Stimulated activated CD8-positive, alpha-beta memory T cell treated with anti-CD3 and anti-CD28 coated beads, Interleukin-7, amount 100 ng/mL, for 4 hours (primary cell): ENCODE data around the gene FMN1.
"Not testable (repeated sequence)": the region's sequence is repeated elsewhere in the genome, so short reads cannot be mapped to it uniquely, and the experiment has no call there.

Experiments used
- DNase-seq, 2 donors: peaks; one replicate each; pipeline ENCODE4 v3.0.0-alpha.2; 2020; ENCODE audit warnings: low read depth in 2 of 2

FMN1 gene

DNA sequence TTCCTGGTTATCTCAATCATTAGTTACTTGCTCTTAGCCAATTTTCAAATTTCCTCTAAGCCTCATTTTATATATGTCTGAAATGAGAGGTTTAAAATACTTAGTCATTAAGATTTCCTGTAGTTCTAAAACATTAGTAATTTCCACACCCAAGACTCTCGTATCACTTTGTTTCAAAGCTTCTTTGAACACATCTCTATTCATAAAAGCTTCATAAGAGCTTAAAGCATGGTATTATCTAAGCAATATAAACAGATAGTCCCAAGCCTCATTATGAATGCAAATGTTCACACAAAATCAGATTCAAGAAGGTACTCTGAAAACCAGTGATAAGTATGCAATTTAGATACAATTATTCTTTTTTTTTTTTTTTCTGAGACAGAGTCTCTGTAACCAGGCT is 217.0 kb downstream of the FMN1 start:
- DNase-seq, result no peak

DNA sequence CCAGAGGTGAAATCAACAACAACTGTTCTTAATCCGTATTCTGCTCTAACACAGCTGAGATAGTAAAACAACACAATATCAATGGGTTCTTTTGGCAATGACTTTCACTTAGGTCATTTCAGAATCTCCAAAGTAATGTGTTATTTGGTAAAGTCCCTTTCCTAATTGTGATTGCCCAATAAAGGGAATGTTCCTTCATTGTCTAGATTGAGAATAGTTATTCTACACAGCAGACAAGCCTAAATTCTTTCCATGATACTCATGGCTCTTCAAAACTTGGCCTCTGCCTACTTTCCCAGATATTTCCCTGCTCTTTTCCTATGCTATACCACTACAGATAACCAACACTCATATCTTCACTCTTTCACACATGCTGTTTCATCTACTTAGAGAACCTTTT is 219.8 kb downstream of the FMN1 start:
- no peak for DNase-seq

DNA sequence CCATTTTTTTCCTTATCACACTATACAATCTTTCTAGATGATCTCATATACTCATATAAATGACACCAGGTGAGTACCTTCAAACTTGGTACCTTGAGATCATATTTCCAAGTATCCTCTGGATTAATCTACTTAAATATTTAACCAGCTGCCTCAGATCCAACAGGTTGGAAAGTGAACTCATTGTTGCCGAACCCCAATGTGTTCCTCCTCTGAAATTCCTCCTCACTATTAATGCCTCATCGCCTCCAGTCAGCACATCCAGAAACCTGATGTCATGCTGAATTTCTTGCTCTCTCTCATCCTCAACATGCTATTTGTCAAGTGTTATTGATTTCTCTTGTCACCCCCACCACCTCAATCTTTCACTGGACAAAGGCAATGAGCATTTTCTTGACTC is 221.8 kb downstream of the FMN1 start:
- DNase-seq, result no peak

DNA sequence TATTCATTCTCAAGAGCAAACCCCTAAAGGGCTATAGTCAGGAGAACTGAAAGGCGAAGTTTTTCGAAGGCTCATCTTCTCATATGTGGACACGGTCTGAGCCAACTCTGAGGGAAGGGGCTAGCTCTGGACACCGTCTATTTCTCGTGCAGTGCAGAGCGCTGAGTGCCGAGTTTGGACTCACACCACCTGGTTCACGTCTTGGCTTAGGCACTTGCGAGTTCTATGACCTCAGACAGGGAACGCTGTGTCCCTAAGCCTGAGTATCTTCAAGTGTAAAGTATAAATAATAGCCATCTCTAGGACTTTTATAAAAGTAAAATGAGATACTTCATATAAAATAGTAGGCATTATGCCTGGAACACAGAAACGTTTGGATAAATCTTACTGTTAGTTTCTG is 223.7 kb downstream of the FMN1 start:
- DNase-seq, result no peak

DNA sequence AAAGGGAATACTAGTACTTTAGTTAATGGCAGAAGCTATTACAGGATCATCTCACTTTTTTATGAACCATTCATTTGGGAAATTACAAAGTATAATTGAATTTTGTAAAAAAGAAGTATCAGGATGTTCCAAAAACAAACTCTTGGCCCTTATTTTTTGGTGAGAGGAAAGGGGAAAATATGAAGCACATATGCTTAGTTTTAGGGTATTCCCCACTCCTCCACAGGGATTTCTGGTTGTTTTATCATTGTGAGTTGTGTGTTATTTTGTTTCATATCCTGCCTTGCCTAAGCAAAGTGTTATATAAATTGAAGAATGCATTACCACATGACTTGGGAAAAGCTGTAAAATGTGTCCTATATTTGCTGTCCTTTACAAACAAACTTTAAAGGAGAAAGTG is 227.0 kb downstream of the FMN1 start:
- DNase-seq, result no peak

DNA sequence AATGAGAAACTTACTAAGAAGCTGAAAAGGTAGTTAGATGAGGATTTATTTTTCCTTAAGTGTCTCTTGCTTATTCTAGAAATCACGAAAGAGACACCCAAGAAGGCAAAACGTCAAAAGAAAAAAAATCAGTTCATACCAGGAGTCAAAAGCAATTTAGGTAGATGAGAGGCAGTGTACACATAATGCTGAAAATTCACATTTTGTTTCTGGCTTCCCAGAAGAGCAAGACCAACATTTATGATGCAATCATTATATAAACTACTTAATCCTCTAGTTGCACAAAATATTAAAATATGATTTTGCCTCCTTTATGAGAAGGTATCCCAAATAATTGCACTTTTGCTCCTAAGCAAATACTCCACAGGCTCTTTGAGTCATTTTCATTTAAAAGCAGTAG is 228.0 kb downstream of the FMN1 start:
- DNase-seq, result no peak

DNA sequence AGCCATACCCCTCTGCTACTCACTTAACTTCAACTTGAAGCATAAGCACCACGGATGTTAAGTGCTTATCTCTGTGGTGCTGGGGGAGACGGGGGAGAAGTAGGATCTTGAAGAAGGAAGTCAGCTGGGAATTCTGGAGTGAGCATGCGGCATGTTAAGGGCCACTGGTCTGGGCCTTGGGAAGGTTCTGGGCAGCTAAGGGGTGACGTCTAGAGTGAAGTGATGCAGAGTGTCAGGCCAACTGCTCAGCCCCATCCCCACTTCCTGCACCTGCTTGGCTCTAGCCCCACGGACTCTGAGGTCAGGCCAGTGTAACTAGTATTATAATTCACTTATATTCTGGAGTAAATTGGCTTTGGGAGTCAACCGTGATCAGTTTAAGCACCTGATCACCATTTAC is 228.6 kb downstream of the FMN1 start:
- no peak for DNase-seq

DNA sequence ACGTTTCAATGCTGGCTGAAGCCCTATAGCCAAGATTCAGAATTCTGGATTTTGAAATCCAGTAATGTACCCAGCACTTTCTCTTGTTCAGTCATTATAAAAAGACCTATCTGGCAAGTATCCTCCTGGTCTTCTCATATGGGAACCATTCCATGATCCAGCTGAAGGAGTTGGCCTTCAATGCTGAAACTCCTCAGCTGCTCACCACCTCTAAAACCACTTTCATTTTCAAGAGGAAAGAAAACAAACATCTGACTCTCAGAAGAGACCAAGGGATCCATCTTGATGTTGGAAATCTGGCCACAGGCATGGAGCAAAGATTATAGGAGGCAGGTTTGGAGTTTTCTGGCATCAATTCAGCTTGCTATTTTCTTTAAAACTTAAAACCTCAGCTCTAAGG is 235.4 kb downstream of the FMN1 start:
- DNase-seq, result no peak

DNA sequence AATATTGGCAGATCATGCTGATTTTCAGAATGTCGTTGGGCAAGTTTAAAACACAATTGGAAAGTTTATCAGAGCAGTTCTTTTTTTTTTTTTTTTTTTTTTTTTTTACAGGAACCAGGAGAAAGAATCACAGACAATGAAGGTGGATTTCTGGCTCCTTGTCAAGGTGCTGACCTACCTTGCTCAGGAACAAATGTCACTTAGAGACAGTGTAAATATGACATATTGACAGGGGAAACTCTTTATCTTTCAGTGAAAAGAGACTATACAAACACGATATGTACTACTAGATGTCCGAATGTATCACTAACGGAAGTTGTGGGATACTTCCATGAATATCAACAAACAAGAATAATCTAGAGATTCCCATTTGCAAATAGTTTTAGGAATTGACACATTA is 237.3 kb downstream of the FMN1 start:
- no peak for DNase-seq

DNA sequence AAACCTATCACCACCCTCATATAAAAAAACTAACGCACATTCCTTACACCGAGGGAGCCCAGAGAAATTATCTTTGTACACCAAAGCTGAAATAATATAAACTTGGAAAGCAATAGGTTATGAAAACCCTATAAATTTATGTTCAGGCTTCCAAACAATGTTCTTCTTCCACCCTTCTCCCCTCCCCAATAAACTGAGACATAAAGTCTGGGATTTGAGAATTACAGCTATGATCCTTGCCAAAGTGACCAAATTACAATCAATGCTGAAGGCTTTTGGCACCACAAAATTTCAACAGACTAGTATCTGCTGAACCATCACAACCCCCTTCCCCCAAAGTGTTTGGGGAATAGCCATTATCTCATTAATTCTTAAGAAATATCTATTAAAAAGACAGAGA is 237.8 kb downstream of the FMN1 start:
- no peak for DNase-seq

DNA sequence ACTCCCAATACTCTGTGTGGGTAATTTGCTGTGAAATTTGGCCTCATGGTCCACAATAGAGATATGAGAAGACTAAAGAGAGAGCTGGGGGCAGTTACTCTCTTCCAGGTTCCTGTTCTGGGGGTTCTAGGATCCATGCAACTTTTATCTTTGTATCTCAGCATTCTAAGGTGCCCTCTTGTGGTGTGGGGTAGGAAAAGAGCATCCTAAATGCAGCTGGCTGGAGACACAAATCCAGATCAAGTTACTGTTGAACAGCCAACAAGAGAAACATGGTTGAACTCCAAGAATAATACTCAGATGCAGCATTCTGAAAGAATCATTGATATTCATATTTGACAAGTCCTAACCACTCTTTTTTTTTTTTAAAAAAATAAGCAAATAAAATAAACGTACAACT is 238.5 kb downstream of the FMN1 start:
- no peak for DNase-seq

DNA sequence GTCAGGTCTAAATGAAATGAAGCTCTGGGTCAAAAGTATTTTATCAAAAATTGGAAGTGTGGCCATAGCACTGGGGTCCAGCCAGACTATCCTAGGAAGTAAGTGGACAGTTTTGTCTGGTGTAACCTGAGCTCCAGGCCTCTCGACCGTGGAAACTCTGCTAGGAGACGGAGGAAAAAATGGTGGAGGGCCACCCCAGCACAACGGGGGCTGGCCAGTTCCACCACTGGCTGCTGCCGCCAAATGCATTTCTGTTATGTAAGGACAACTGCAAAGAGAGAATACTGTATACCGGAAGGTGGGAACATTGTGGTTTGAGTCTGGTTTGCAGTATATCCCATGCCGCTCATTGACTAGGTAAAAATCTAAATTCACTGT is 241.0 kb downstream of the FMN1 start:
- no peak for DNase-seq

DNA sequence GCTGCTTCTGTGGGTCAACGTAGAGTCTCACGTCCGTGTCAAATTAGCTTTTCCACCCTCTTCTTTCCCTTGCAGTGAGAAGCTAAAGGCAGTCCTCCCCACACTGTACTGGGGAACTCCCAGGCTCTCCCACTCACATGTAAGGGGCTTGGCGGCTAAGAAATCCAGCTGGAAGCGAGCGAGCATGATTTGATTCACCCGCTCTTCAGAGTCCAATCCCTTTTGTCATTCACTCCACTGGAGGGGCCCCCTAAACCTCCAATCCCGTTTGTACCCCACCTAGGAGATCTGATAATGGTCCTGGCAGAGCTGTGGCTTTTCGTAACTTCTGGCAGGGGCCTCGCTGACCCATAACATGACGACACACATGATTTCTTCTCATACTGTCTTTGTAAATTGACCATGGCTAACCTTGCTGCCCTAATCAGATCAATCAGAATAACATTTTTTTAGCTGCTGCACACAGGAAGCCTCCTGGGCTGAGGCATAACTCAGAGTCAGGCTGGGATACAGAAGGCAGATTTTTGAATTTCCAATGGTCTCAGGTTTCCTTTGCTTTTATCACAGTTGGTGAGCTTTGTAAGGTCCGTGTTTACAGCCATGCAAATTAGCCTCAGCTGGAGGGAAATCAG is 241.5 kb downstream of the FMN1 start:
- DNase-seq, result no peak

DNA sequence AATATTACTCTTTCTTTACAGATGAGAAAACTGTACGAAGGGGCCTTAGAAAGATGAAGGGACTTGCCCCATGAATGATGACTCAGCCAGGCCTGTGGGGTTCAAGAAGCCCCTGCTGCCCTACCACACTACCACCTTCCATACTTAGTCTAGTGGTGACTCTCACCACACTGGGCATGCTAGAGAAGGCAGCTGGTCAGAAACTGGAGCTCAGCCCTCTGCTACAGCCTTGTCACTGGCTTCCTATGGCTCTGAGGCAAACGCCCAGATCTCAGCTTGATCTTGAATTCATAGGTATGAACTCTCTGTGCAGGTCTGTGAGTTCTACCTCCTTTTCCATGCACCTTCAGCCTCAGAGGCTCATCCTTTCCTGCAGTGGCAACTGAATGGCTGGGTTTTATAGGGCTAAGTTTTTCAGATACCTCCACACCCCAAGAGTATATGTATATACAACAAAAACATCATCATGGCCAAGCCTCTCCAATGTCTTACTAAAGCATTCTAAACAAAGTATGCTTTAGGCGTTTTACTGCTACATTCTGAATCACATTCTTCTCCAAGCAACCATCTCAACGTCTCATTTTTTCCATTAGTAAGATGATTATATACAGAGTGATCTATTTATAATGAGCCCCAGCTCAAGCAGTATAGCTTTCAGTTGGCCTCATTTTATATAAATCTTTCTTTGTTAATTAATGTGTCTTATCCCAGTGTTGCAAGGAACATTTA is 242.6 kb downstream of the FMN1 start:
- no peak for DNase-seq

DNA sequence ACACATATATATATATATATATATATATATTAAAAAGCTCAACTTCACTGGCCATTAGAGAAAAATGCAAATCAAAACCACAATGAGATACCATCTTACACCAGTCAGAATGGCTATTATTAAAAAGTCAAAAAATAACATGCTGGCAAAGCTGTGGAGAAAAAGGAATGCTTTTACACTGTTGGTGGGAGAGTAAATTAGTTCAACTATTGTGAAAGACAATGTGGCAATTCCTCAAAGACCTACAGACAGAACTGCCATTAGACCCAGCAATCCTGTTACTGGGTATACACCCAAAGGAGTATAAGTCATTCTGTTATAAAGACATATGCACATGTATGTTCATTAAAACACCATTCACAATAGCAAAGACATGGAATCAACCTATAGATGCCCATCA is 244.5 kb downstream of the FMN1 start:
- not testable (repeated sequence) for DNase-seq

DNA sequence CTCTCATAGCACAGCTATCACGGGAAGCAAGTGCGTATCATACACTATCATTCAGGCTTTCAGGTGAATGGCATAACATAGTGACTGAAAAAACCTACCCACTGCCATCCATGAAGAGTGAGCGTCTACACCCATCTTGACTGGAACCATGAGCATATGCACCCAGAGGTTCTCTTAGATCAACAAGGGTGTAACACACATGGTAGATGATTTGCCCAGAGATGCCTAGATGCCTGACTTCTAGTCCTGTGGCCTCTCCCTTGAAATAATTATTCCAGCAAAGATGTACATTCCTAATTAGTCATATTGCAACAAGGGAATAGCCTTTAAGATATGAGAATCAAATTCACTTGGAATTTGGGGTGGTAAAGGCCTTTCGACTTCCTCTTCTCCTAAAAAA is 248.3 kb downstream of the FMN1 start:
- no peak for DNase-seq

DNA sequence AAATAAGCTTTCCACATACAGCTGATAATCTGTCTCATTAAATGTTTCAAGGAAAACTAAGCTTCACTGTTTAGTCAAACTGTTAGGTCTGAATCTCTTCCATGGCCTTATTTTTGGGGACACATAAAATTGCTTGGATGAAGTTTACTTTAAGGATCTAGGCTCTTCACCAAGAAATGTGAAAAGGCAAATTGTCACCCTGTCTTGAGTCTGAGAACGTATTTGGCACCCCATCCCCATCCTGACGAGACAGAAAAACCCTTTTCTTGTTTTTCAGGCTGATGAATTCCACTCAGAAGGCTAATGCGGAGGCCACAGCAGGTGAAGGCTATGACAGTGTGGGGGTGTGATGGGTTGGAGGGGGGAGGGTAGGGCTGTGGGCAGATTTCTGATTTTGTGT is 250.1 kb downstream of the FMN1 start:
- no peak for DNase-seq

DNA sequence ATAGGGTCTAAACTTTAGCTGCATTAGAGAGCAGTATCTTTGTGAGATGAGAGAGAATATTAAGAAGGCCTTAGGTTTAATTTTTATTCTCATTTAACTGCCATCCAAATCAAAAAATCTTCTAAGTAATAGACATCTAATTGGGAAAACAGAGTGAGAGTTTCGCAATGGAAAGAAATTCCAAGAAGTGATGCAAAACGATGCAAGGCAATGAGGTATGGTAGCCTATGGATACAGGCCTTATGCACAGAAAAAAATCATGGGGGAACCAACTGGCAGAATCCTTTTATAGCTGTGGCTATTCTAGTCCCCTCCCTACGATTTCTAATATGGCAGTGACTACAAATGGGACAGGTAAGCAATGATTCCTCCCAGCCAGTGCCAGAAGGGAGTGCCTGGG is 250.8 kb downstream of the FMN1 start:
- DNase-seq, result no peak

DNA sequence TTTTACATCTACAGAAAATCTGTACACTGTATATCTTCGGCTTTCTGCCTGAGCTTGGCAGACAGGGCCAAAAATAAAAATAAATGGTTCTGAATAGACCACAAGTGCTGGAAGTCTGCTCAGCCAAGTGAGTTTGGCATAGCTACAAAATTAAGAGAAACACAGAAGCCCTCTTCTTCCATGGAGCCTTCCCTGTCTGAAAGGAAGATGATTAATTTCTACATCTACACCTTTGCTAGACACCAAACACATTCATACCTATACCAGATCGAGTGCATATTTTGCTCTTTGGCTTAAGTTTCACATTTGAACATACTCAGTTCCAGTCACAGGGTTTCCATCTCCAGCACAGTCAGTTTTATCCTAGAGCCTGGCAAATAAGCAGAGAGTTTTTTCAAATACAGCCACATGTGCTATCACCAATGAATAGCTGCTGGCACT is 252.1 kb downstream of the FMN1 start:
- no peak for DNase-seq

DNA sequence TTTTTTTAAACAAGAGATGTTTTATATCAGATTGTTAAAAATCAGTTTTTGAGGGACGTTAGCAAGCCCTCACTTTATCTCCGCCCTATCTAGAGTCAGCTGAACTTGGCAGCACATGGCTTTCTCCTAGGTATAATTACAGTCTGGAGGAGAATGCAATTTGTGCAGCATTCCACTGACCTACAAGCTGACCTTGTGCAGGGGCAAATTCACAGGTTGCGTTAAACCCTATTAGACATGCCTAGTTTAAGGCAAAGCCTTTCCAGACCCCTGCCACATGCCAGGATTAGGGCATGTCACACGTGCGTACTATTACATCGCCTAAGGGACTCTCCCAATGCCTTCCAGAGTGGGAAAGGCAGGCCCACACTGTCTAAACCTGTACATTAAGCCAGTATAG is 252.7 kb downstream of the FMN1 start:
- no peak for DNase-seq

DNA sequence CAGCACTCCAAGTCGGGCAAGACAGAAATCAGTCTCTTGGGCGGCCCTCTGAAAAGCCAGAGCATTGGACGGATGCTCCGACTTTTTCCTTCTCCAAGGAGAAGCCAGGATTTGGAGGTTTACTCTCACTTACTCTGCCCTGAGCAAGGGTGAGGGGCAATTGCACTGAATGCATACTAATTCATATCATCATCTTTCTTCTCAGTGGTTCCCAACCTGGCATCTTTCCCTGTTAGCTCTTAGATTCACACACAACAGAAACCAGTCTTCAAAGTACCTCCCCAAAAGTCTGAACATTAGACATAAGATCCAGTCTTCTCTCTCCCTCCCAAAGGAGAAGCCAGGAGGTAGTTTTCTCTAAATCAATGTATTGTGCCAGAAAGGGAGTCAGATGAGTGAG is 257.5 kb downstream of the FMN1 start:
- no peak for DNase-seq

DNA sequence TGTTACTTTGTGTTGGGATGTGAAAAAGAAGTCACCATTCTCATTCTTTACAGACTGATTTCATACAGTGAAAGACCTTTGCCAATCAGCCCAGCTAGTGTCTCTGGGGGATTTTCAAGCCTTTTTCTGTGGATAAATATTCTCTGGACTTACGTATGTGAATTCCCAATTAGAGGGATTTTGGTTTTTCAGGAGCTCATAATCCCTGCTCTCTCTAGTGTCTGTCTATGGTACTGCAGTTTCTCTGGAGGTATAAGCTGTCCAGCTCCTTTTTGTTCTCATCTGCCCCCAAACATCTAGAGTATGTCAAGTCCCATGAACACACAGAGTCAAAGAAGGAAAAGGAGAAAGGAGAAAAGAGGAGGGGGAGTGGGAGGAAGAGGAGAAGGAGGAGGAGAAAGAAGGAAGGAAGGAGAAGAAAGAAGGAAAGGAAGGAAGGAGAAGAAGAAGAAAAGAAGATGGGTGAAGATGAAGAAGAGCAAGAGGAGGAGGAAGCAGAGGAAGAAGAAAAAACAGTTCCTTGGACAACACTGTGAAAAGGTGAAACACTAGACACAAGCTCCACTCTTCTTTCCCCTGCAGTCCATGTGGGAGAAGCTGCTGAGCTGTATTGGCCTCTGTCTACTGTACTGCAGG is 258.1 kb downstream of the FMN1 start:
- DNase-seq, result no peak

DNA sequence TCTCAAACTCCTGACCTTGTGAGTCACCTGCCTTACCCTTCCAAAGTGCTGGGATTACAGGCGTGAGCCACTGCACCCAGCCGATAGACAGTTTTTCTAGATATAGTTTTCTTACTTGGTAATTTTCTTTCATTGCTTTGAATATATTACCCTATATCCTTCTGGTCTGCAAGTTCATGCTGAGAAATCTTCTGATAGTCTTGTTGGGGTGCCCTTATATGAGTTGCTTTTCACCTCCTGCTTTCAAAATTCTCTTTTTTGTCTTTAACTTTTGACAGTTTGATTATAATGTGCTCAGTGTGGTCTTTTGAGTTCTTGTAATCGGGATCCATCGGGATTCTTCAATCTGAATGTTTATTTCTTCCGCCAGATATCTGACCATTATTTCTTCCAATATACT is 259.4 kb downstream of the FMN1 start:
- DNase-seq, result no peak
